ENCODE data around the gene RPRD1B. TPM values are rescaled to one million over a fixed set of nuclear protein-coding genes. Genes with fewer than 3 reads are reported as not detected.

RPRD1B gene
- total RNA-seq, 1 experiment from 2014 or later, result 55.1 TPM

- H3F3A ChIP-seq (ENCODE audit: insufficient read depth, low read depth), result no peaks in the 10 kb centered on the region
- H3K4me2 ChIP-seq, result no peak overlapping the region
- no peak for DNase-seq
- TF ChIP-seq CTCF (conservative IDR thresholded peaks at IDR 0.05) (no peak), EZH2 (IDR thresholded peaks at IDR 0.05; ENCODE audit: low read depth) (no peak)
- no peaks in the 10 kb centered on the region for H3K27me3 ChIP-seq (ENCODE audit: insufficient read depth, low read depth)
- intact Hi-C loops (cut with micrococcal nuclease; ENCODE audit: unreplicated experiment), result no loop called here
- POLR2A ChIA-PET (ENCODE audit: unreplicated experiment), result no interaction called here
- no peaks in the 10 kb centered on the region for H3K9me2 ChIP-seq (ENCODE audit: insufficient read depth)
- no peak overlapping the region for H2AFZ ChIP-seq
- H3K4me3 ChIP-seq, result no peak overlapping the region
- H3K27ac ChIP-seq, result no peak overlapping the region
- BruUV-seq (replicated peaks), result no TSS peak
- peaks cover 5% of the 10 kb centered on the region; the same call in 1 of the 2 replicates for H3K9me3 ChIP-seq (ENCODE audit: insufficient read depth, low read depth)
- peaks cover 51% of the 10 kb centered on the region for H3K79me2 ChIP-seq (ENCODE audit: low read depth)
- no peaks in the 10 kb centered on the region for H3K4me1 ChIP-seq (replicated peaks; ENCODE audit: insufficient read depth)
- CTCF ChIA-PET, result no interaction called here
- H4K20me1 ChIP-seq (ENCODE audit: insufficient read depth), result peaks cover 8% of the 10 kb centered on the region
- peaks cover 9% of the 10 kb centered on the region; the same call in 1 of the 2 replicates for H3K36me3 ChIP-seq (ENCODE audit: low read depth)
Measured at GRCh38 chr20:38023181-38024001, 10.2 kb upstream of the RPRD1B start.

GRCh38 chr20:38024496-38024895, 9.1 kb upstream of the RPRD1B start:
- intact Hi-C loops (cut with micrococcal nuclease; ENCODE audit: unreplicated experiment), result no loop called here
- Histone ChIP-seq H3F3A (ENCODE audit: insufficient read depth, low read depth) (no peaks in the 10 kb centered on the region), H3K27me3 (ENCODE audit: insufficient read depth, low read depth) (no peaks in the 10 kb centered on the region), H3K4me1 (replicated peaks; ENCODE audit: insufficient read depth) (no peaks in the 10 kb centered on the region), H3K9me3 (ENCODE audit: insufficient read depth, low read depth) (no peaks in the 10 kb centered on the region), H3K4me3 (no peak overlapping the region), H2AFZ (no peak overlapping the region), H3K27ac (no peak overlapping the region), H4K20me1 (ENCODE audit: insufficient read depth) (peaks cover 8% of the 10 kb centered on the region), H3K79me2 (ENCODE audit: low read depth) (peaks cover 62% of the 10 kb centered on the region), H3K4me2 (no peak overlapping the region), H3K9me2 (ENCODE audit: insufficient read depth) (no peaks in the 10 kb centered on the region), H3K36me3 (ENCODE audit: low read depth) (no peaks in the 10 kb centered on the region; the same call in 1 of the 2 replicates)
- no TSS peak for BruUV-seq (replicated peaks)
- CTCF ChIA-PET, result no interaction called here
- no peak for TF ChIP-seq CTCF (conservative IDR thresholded peaks at IDR 0.05)
- no peak for TF ChIP-seq EZH2 (IDR thresholded peaks at IDR 0.05; ENCODE audit: low read depth)
- POLR2A ChIA-PET (ENCODE audit: unreplicated experiment), result no interaction called here
- no peak for DNase-seq

- Histone ChIP-seq H3K9me2 (ENCODE audit: insufficient read depth) (no peaks in the 10 kb centered on the region), H3K36me3 (ENCODE audit: low read depth) (no peaks in the 10 kb centered on the region; the same call in 1 of the 2 replicates), H3K27ac (no peak overlapping the region), H2AFZ (no peak overlapping the region), H3K27me3 (ENCODE audit: insufficient read depth, low read depth) (no peaks in the 10 kb centered on the region), H3K79me2 (ENCODE audit: low read depth) (peaks cover 93% of the 10 kb centered on the region), H3K4me3 (no peak overlapping the region), H3K4me1 (replicated peaks; ENCODE audit: insufficient read depth) (peaks cover 23% of the 10 kb centered on the region), H3F3A (ENCODE audit: insufficient read depth, low read depth) (no peaks in the 10 kb centered on the region), H3K9me3 (ENCODE audit: insufficient read depth, low read depth) (no peaks in the 10 kb centered on the region), H3K4me2 (no peak overlapping the region), H4K20me1 (ENCODE audit: insufficient read depth) (peaks cover 8% of the 10 kb centered on the region)
- intact Hi-C loops (cut with micrococcal nuclease; ENCODE audit: unreplicated experiment), result no loop called here
- POLR2A ChIA-PET (ENCODE audit: unreplicated experiment), result no interaction called here
- no peak for TF ChIP-seq CTCF (conservative IDR thresholded peaks at IDR 0.05)
- no peak for TF ChIP-seq EZH2 (IDR thresholded peaks at IDR 0.05; ENCODE audit: low read depth)
- CTCF ChIA-PET, result no interaction called here
- BruUV-seq (replicated peaks), result no TSS peak
- no peak for DNase-seq
Measured at GRCh38 chr20:38029453-38029852, 4.1 kb upstream of the RPRD1B start.

Data from PC-9 (cell line).